ENCODE measurements around the gene SFTPB.

Gene SFTPB

DNA sequence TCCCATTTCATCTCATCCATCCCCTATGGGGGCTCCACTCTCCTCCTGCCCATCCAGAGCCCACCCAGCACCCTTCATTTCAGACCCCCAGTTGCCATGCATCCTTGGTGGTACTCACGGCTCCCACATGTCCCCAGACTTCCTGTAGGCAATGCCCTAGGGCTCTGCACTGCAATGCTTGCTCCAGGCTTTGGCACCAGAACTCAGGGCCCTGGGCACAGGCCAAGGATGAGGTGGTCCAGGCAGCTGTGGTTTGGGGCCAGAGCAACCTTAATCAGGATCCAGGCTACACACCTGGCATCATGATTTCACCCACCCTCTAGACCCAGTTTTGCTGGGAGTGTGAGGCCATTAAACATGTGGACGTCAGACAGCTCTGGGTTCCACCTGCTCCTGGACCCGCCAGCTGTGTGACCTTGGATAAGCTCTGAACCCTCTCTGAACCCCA is 414 bp downstream of the SFTPB start:
- no peak overlapping the region for H3K27ac ChIP-seq
- no peaks in the 10 kb centered on the region for H3K27me3 ChIP-seq
- DNase-seq: no peak
- no peaks in the 10 kb centered on the region for H3K9me3 ChIP-seq
- no peak overlapping the region for H3K4me3 ChIP-seq
- intact Hi-C loops (cut with DNase I; ENCODE audit: low total_unique reads): loop anchor here (2.0 kb wide), 1 partner anchor 17 kb away; no protein-coding TSS in a partner anchor
- TF ChIP-seq, protein P1, sequence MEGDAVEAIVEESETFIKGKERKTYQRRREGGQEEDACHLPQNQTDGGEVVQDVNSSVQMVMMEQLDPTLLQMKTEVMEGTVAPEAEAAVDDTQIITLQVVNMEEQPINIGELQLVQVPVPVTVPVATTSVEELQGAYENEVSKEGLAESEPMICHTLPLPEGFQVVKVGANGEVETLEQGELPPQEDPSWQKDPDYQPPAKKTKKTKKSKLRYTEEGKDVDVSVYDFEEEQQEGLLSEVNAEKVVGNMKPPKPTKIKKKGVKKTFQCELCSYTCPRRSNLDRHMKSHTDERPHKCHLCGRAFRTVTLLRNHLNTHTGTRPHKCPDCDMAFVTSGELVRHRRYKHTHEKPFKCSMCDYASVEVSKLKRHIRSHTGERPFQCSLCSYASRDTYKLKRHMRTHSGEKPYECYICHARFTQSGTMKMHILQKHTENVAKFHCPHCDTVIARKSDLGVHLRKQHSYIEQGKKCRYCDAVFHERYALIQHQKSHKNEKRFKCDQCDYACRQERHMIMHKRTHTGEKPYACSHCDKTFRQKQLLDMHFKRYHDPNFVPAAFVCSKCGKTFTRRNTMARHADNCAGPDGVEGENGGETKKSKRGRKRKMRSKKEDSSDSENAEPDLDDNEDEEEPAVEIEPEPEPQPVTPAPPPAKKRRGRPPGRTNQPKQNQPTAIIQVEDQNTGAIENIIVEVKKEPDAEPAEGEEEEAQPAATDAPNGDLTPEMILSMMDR (IDR thresholded peaks at IDR 0.05): no peak
- H3K4me1 ChIP-seq: peaks cover 0 to 8% (median 6%) of the 10 kb centered on the region in 4 donors
- no peaks in the 10 kb centered on the region for H3K36me3 ChIP-seq

- Histone ChIP-seq H3K36me3 (no peaks in the 10 kb centered on the region), H3K4me1 (peaks cover 0 to 17% (median 7%) of the 10 kb centered on the region in 4 donors), H3K27me3 (no peaks in the 10 kb centered on the region), H3K9me3 (no peaks in the 10 kb centered on the region), H3K27ac (no peak overlapping the region), H3K4me3 (no peak overlapping the region)
- intact Hi-C loops (cut with DNase I; ENCODE audit: low total_unique reads): no loop called here
- TF ChIP-seq, protein P1 (IDR thresholded peaks at IDR 0.05): no peak
- no peak for DNase-seq
Observed at GRCh38 chr2:85666435-85667316, 1.3 kb downstream of the SFTPB start.

DNA sequence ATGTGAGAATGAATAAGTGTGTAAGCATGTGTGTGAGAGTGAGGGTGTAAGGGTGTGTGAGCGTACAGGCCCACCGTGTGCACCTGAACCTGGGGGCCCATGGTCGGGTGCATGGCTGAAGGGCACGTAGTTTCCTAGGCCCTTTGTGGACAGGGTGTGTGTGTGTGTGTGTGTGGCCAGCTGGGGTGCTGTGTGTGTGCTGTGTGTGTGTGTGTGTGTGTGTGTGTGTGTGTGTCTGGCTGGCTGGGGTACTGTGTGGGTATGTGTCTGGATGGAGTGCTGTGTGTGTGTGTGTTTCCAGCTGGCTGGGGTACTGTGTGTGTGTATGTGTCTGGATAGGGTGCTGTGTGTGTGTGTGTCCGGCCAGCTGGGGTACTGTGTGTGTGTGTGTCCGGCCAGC is 2.0 kb downstream of the SFTPB start:
- no peak for DNase-seq

GRCh38 chr2:85665264-85665937 is 2.6 kb downstream of the SFTPB start:
- Histone ChIP-seq H3K9me3 (no peaks in the 10 kb centered on the region), H3K36me3 (no peaks in the 10 kb centered on the region), H3K27me3 (no peaks in the 10 kb centered on the region), H3K4me3 (no peak overlapping the region), H3K27ac (no peak overlapping the region), H3K4me1 (peaks cover 0 to 17% (median 7%) of the 10 kb centered on the region in 4 donors)
- TF ChIP-seq, protein P1 (IDR thresholded peaks at IDR 0.05): no peak
- no peak for DNase-seq
- intact Hi-C loops (cut with DNase I; ENCODE audit: low total_unique reads): no loop called here

More for the DNA sequence above, 2.0 kb downstream of the SFTPB start:
- Histone ChIP-seq H3K36me3 (no peaks in the 10 kb centered on the region), H3K27ac (no peak overlapping the region), H3K4me1 (peaks cover 0 to 17% (median 7%) of the 10 kb centered on the region in 4 donors), H3K27me3 (no peaks in the 10 kb centered on the region), H3K4me3 (no peak overlapping the region), H3K9me3 (no peaks in the 10 kb centered on the region)
- intact Hi-C loops (cut with DNase I; ENCODE audit: low total_unique reads): no loop called here
- TF ChIP-seq, protein P1 (IDR thresholded peaks at IDR 0.05): no peak

DNA sequence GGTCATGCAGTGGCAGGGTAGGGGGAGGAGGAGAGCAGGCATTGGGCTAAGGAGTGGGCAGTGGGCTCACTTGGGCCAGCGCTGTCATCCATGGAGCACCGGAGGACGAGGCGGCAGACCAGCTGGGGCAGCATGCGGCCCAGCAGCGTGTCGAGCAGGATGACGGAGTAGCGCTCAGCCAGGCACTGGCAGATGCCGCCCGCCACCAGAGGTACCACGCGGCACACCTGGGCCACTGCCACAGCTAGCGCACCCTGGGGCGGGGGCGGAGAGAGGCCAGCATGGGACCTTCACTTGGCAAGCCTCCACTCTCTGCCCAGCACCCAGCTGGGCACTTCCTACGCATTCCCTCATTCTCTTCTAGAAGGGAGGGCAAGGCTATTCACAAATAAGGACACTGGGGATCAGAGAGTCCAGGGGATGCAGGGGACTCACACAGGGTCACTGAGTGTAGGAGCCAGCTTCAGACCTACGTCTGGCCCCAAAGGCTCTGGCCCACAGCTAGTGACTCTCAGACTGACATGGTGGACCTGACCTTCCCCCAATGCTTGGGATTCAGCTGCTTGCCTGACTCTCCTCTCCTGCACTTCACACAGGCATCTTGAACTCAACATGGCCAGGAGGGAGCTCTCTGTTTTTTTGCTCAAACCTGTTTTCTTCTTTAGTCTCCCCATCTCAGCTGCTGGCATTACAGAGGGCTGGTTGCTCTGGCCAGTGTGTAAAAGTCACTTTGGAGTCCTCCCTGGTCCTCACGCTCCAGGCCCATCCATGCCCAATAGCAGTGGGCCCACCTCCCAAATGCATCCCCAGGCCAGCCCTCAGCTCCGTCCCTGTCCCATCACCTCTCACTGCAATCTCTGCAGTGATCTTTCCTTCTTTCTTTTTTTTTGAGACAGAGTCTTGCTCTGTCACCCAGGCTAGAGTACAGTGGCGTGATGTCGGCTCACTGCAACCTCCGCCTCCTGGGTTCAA is 4.1 kb downstream of the SFTPB start:
- Histone ChIP-seq H3K4me3 (no peak overlapping the region), H3K27ac (no peak overlapping the region), H3K27me3 (no peaks in the 10 kb centered on the region), H3K36me3 (peaks cover 0 to 8% (median 6%) of the 10 kb centered on the region in 3 donors), H3K4me1 (peaks cover 0 to 17% (median 7%) of the 10 kb centered on the region in 4 donors), H3K9me3 (no peaks in the 10 kb centered on the region)
- TF ChIP-seq, protein P1 (IDR thresholded peaks at IDR 0.05): no peak
- no peak for DNase-seq
- intact Hi-C loops (cut with DNase I; ENCODE audit: low total_unique reads): no loop called here
